HepG2 (cell line): ENCODE results near the gene GSPT2.

Experiments used
- ATM ChIP-seq: fragments of 450-650 bp; IDR thresholded peaks from 2 replicates; pipeline ENCODE4 v1.7.1; 2017; ENCODE audit warnings: mild to moderate bottlenecking, borderline replicate concordance
- NFYC ChIP-seq: IDR thresholded peaks from 2 replicates; pipeline ENCODE4 v1.6.1; 2016; ENCODE audit warnings: missing genetic modification reagents, missing compliant biosample characterization
- U2AF2 ChIP-seq: fragments of 200-400 bp; formaldehyde crosslinking; IDR thresholded peaks from 2 replicates; pipeline ENCODE4 v1.6.1; 2017; ENCODE audit warnings: low read depth, mild to moderate bottlenecking, low read length
- TF ChIP-seq, protein P1 (sequence below): sonication (generic); formaldehyde crosslinking; IDR thresholded peaks from 2 replicates; pipeline ENCODE4 v1.5.0; 2020; ENCODE audit warnings: missing genetic modification reagents

DNA sequence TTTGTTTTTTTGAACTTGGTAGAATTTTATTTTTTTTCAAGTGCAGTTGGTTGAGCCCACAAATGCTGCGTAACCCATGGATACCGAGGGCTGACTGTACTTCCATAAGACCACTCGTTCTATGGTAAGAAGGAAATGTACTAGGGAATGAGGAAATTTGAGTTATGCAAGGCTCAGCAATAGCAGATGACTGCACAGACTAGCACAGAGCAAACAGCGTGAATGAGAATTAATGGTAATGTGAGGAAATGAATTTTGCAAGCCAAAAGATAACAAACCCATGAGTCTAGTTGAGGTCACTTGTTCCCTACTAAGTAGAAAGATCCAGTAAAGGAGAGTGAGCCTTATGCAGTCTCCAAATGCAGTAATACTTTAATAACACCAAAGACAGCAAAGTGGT lies 17.4 kb downstream of the GSPT2 start:
- no peak for TF ChIP-seq NFYC (CRISPR knock-in tag)
- TF ChIP-seq ATM: no peak
- TF ChIP-seq, protein P1, sequence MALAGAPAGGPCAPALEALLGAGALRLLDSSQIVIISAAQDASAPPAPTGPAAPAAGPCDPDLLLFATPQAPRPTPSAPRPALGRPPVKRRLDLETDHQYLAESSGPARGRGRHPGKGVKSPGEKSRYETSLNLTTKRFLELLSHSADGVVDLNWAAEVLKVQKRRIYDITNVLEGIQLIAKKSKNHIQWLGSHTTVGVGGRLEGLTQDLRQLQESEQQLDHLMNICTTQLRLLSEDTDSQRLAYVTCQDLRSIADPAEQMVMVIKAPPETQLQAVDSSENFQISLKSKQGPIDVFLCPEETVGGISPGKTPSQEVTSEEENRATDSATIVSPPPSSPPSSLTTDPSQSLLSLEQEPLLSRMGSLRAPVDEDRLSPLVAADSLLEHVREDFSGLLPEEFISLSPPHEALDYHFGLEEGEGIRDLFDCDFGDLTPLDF: no peak
- TF ChIP-seq U2AF2: no peak
